NOMO-1 (cell line): ENCODE results near the gene NES.

Source experiments
- DNase-seq, 2 experiments: peaks; one replicate each; lab custom pipeline; 2025; ENCODE audit not compliant: unreplicated experiment in 2 of 2; lab: John Stamatoyannopoulos, UW

The NES gene

GRCh38 chr1:156676820-156677615 is at the start of gene NES:
TSS of gene NES (minus strand) at chr1:156677407. CDS start at chr1:156677264, 143 bp downstream.
- DNase-seq, result no peak

GRCh38 chr1:156726549-156727226 is 49.5 kb upstream of the NES start:
- peak; percentile 32 to 76 for DNase-seq

GRCh38 chr1:156725683-156726280 is 48.6 kb upstream of the NES start:
- peak; percentile 82 to 93 for DNase-seq

- no peak for DNase-seq
These were observed 44.3 kb upstream of the NES start for GRCh38 chr1:156721535-156721934.

GRCh38 chr1:156721131-156721530 is 43.9 kb upstream of the NES start:
- DNase-seq, result no peak

GRCh38 chr1:156717351-156717750 is 40.1 kb upstream of the NES start:
- no peak for DNase-seq

GRCh38 chr1:156714830-156715229 is 37.6 kb upstream of the NES start:
- DNase-seq, result no peak

GRCh38 chr1:156712626-156713025 is 35.4 kb upstream of the NES start:
- no peak for DNase-seq

GRCh38 chr1:156711011-156711817 is 34.0 kb upstream of the NES start:
- DNase-seq, result no peak

- no peak for DNase-seq
These were observed 32.7 kb upstream of the NES start for GRCh38 chr1:156709757-156710489.

GRCh38 chr1:156709031-156709430 is 31.8 kb upstream of the NES start:
- no peak for DNase-seq

- no peak for DNase-seq
These were observed 31.0 kb upstream of the NES start for GRCh38 chr1:156708218-156708661.

- DNase-seq, result no peak
These were observed 30.4 kb upstream of the NES start for GRCh38 chr1:156707417-156708217.

- no peak for DNase-seq
These were observed 29.6 kb upstream of the NES start for GRCh38 chr1:156706657-156707416.

GRCh38 chr1:156705918-156706656 is 28.9 kb upstream of the NES start:
- DNase-seq, result peak in 1 of 2 experiments; percentile 33

GRCh38 chr1:156705321-156705917 is 28.2 kb upstream of the NES start, which contains the start of gene CRABP2:
TSS of gene CRABP2 (minus strand) at chr1:156705583. CDS start at chr1:156705446, 137 bp downstream.
- DNase-seq, result peak in 1 of 2 experiments; percentile 20

- peak in 1 of 2 experiments; percentile 9 for DNase-seq
These were observed 27.7 kb upstream of the NES start for GRCh38 chr1:156704930-156705320.
